Measurements from ENCODE around the gene TNFAIP6. TPM values are rescaled to one million over a fixed set of nuclear protein-coding genes. Genes with fewer than 3 reads are reported as not detected.
"Not testable (repeated sequence)": the region's sequence is repeated elsewhere in the genome, so short reads cannot be mapped to it uniquely, and the experiment has no call there.

Gene TNFAIP6, protein sequence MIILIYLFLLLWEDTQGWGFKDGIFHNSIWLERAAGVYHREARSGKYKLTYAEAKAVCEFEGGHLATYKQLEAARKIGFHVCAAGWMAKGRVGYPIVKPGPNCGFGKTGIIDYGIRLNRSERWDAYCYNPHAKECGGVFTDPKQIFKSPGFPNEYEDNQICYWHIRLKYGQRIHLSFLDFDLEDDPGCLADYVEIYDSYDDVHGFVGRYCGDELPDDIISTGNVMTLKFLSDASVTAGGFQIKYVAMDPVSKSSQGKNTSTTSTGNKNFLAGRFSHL
- 10 to 100 TPM in 2 of 4 donors, 1 to 10 TPM in 2; 3.4 to 18.6 (median 12.4) TPM for total RNA-seq

DNA sequence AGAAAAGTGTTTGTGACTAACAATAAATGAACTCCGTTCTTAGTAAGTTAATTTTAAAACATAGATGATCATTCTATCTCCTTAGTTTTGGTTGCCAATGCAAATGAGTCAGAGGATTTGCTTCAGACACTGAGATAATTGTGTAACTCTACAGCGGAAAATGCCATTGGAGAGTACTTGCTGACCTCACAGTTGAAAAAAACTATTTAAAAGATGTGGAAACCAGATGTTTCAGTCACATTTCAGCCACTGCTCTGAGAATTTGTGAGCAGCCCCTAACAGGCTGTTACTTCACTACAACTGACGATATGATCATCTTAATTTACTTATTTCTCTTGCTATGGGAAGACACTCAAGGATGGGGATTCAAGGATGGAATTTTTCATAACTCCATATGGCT, at the start of gene TNFAIP6:
Gene TNFAIP6 (plus strand): TSS at position 234 of the 400 bp plus-strand sequence. CDS start 75 bp downstream, at position 309.
- peak; percentile 81 for ATAC-seq (ENCODE audit: low FRiP score)
- TF ChIP-seq, protein P1, sequence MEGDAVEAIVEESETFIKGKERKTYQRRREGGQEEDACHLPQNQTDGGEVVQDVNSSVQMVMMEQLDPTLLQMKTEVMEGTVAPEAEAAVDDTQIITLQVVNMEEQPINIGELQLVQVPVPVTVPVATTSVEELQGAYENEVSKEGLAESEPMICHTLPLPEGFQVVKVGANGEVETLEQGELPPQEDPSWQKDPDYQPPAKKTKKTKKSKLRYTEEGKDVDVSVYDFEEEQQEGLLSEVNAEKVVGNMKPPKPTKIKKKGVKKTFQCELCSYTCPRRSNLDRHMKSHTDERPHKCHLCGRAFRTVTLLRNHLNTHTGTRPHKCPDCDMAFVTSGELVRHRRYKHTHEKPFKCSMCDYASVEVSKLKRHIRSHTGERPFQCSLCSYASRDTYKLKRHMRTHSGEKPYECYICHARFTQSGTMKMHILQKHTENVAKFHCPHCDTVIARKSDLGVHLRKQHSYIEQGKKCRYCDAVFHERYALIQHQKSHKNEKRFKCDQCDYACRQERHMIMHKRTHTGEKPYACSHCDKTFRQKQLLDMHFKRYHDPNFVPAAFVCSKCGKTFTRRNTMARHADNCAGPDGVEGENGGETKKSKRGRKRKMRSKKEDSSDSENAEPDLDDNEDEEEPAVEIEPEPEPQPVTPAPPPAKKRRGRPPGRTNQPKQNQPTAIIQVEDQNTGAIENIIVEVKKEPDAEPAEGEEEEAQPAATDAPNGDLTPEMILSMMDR (IDR thresholded peaks at IDR 0.05), result no peak
- DNase-seq (ENCODE audit: low spot score), result no peak

DNA sequence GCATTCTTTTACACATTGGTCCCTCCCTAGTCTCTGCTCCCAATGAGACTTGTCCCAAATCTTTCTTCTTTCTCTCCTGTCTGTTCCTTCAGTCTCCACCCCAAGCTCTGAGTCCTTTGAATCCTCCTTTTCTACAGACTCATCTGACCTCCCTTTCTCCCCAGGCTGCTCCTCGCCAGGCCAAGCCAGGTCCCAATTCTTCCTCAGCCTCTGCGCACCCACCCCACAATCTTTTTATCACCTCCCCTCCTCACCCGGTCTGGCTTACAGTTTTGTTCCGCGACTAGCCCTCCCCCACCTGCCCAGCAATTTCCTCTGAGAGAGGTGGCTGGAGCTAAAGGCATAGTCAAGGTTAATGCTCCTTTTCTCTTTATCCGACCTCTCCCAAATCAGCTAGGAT, 47.1 kb upstream of the TNFAIP6 start:
- DNase-seq (ENCODE audit: low spot score); ATAC-seq (ENCODE audit: low FRiP score): not testable (repeated sequence)

DNA sequence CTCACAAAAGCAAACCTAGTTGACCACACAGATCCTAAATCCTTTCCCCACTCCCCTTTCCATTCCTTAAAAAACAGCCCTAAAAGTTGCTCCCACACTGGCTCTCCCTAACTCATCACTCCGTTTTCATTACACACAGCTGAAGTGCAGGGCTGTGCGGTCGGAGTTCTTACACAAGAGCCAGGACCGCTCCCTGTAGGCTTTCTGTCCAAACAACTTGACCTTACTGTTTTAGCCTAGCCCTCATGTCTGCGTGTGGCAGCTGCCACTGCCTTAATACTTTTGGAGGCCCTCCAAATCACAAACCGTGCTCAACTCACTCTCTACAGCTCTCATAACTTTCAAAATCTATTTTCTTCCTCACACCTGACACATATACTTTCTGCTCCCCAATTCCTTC, 45.0 kb upstream of the TNFAIP6 start:
- not testable (repeated sequence) for ATAC-seq (ENCODE audit: low FRiP score); DNase-seq (ENCODE audit: low spot score)

DNA sequence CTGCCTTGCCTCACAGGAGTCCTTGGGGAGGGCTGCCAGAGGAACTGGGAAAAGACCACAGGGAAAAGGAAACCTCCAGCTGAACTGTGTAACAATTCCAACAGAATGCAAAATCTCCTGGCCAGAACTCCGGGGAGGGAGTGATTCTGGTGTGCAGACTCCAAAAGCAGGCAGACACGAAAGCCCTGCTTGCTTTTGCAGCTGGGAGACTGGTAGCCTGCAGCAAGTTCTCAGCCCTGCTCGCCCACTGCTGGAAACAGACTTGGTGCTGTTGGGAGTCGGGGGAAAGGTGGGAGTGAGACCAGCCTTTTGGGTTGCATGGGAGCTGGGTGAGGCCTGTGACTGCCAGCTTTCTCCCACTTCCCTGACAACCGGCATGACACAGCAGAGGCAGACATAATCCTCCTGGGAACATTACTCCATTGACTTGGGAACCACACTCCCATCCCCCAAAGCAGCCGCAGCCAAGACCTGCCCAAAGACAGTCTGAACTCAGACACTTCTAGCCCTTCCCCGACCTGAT, 42.0 kb upstream of the TNFAIP6 start:
- DNase-seq (ENCODE audit: low spot score), result no peak
- TF ChIP-seq, protein P1 (IDR thresholded peaks at IDR 0.05), result no peak

DNA sequence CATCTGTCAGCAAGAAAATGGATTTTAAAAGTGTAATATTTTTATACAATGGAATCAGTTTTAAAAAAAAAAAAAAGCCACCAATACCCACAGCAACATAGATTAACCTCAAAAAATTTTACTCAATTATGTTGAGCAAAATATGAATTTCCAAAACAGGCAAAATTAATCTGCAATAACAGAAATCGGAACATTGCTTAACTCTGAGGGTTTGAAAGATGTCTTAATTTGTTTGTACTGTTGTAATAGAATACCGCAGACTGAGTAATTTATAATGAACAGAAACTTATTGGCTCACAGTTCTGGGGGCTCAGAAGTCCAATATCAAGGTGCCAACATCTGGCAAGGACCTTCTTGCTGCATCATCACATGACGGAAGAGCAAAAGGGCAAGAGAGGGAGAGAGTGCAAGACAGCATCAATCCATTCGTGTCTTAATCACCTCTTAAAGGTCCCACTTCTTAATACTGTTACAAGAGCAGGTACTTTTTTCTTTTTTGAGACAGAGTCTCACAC, 31.8 kb upstream of the TNFAIP6 start:
- ATAC-seq (ENCODE audit: low FRiP score), result no peak
- no peak for DNase-seq (ENCODE audit: low spot score)
- TF ChIP-seq, protein P1 (IDR thresholded peaks at IDR 0.05), result no peak

More for the DNA sequence above, 42.0 kb upstream of the TNFAIP6 start:
- peak; percentile 48 for ATAC-seq (ENCODE audit: low FRiP score)

DNA sequence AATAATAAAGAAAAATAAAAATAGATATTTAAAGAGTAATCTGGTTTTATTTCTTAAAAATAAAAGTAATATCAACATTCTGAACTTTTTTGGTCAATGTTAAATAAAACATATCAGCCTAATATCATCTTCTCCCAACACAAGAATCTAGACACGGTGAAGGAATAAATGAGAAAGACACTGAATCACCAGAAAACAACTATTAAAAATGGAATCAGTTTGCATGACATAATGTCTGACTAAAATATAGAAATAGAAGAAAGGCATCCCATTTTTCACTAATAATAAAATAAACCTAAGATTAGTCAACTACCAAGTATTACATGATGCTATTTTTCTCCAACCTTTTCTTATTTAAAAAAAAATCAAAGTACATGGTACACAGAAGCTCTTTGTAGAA, 30.8 kb upstream of the TNFAIP6 start:
- ATAC-seq (ENCODE audit: low FRiP score) (no peak), DNase-seq (ENCODE audit: low spot score) (no peak)
- TF ChIP-seq, protein P1 (IDR thresholded peaks at IDR 0.05), result no peak

DNA sequence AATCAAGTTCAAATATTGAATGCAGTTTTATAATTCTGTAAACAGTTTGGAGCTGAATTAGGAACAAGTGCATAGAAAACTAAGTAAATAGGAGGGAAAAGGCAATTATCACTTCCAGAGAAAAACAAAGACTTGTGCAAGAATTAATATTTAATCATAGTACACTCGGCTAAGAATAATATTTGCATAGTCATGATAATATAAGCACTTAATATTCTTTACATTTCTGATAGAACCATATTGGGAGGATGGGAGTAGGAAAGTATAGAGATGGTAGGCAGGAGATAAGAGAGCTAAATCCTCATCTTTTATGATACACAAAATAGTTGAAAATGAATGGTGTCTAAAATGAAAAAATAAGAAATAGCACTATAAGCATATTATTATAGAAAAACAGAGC, 27.4 kb upstream of the TNFAIP6 start:
- no peak for DNase-seq (ENCODE audit: low spot score)
- TF ChIP-seq, protein P1 (IDR thresholded peaks at IDR 0.05), result no peak
- ATAC-seq (ENCODE audit: low FRiP score), result no peak

DNA sequence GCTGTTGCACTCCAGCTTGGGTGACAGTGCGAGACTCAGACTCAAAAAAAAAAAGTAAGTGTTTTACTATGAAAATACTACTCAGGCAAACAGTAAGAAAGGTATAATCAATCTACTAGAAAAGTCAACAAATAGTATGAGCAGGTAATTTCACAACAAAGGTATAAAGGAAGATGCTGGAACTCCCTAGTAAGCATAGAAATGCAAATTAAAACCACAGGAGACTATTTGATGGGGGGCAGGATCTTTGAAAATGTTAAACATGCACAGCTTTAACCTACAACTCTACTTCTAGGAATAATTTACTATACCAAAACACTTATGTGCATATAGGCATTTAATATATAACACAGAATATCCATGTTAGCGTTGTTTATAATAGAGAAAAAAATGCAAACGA, 24.3 kb upstream of the TNFAIP6 start:
- ATAC-seq (ENCODE audit: low FRiP score) (no peak), DNase-seq (ENCODE audit: low spot score) (no peak)
- TF ChIP-seq, protein P1 (IDR thresholded peaks at IDR 0.05), result no peak

Measured in omental fat pad (tissue), 4 donors.